ENCODE measurements around the gene PTPRG. TPM values are rescaled to one million over a fixed set of nuclear protein-coding genes. Genes with fewer than 3 reads are reported as not detected.

Gene PTPRG
- total and polyA plus RNA-seq, 2 of the 13 experiments (the other 11 are each of a cell fraction or from before 2014, with no cell fraction given), result 8.0 to 25.3 TPM

GRCh38 chr3:61758839-61759238, 197.5 kb downstream of the PTPRG start:
- DNase-seq (ENCODE audit: low spot score), result no peak
- H3K27me3 ChIP-seq (ENCODE audit: control insufficient read depth in 1 of 2, insufficient read depth in 2 of 2, low read length in 2 of 2), result no peaks in the 10 kb centered on the region
- TF ChIP-seq ZNF407 (CRISPR knock-in tag; IDR thresholded peaks at IDR 0.05; ENCODE audit: not compliant biosample characterization) (no peak), LCORL (IDR thresholded peaks at IDR 0.05) (no peak), LCORL (CRISPR knock-in tag; IDR thresholded peaks at IDR 0.05) (no peak), SAFB2 (CRISPR knock-in tag; IDR thresholded peaks at IDR 0.05; ENCODE audit: borderline replicate concordance, low read depth) (no peak), KLF16 (CRISPR knock-in tag; IDR thresholded peaks at IDR 0.05) (no peak), TSC22D2 (CRISPR knock-in tag; IDR thresholded peaks at IDR 0.05; ENCODE audit: borderline replicate concordance) (no peak), ZNF232 (CRISPR knock-in tag; IDR thresholded peaks at IDR 0.05; ENCODE audit: borderline replicate concordance) (no peak), MXD1 (CRISPR knock-in tag; IDR thresholded peaks at IDR 0.05) (no peak), ZFAT (CRISPR knock-in tag; conservative IDR thresholded peaks at IDR 0.05) (no peak), TBP (CRISPR knock-in tag; IDR thresholded peaks at IDR 0.05) (no peak), ZNF550 (CRISPR knock-in tag; IDR thresholded peaks at IDR 0.05; ENCODE audit: borderline replicate concordance) (no peak), GPN1 (CRISPR knock-in tag; IDR thresholded peaks at IDR 0.05; ENCODE audit: borderline replicate concordance) (no peak), NR2C2 (CRISPR knock-in tag; IDR thresholded peaks at IDR 0.05; ENCODE audit: borderline replicate concordance) (no peak), ZBTB25 (CRISPR knock-in tag; IDR thresholded peaks at IDR 0.05) (no peak)
- H3K79me2 ChIP-seq (ENCODE audit: insufficient read depth, low read length), result peaks cover 4% of the 10 kb centered on the region
- FAIRE-seq, result peak; percentile 54
- H3K4me1 ChIP-seq (ENCODE audit: insufficient read depth, low read length), result no peaks in the 10 kb centered on the region
- no TSS peak for BruUV-seq (replicated peaks)
- intact Hi-C loops (cut with micrococcal nuclease; ENCODE audit: unreplicated experiment), result no loop called here
- no peak for ATAC-seq
- CTCF ChIA-PET (ENCODE audit: low intra/inter-chr PET ratio, low total read pairs), result no interaction called here
- no peak overlapping the region for H3K27ac ChIP-seq (ENCODE audit: extremely low read length, insufficient read depth, low read length)
- no peak overlapping the region for H3K9ac ChIP-seq (ENCODE audit: insufficient read depth, low read depth, low read length)
- in situ Hi-C loops (cut with HindIII; ENCODE audit: extremely low pct_ligation_motif_present, low pct_unique_long_range_greater_than_20kb), result no loop called here
- H3K36me3 ChIP-seq (replicated peaks in 1 of 2; ENCODE audit: control insufficient read depth in 1 of 2, insufficient read depth in 2 of 2, low read length in 2 of 2), result peaks cover 0 to 3% of the 10 kb centered on the region in 2 experiments; a peak in 1 of 5 replicates
- no peak overlapping the region for H3K4me2 ChIP-seq (ENCODE audit: low read depth, low read length)
- no peak overlapping the region for H2AFZ ChIP-seq (ENCODE audit: low read length)
- WGBS (ENCODE audit: low lambda C conversion rate), result 95% methylated on average over 3 of the region's 3 CpGs
- no peaks in the 10 kb centered on the region; the same call in 1 of the 2 replicates for H4K20me1 ChIP-seq (ENCODE audit: insufficient read depth, low read length)
- H3K9me3 ChIP-seq (ENCODE audit: low read length), result no peaks in the 10 kb centered on the region
- H3K4me3 ChIP-seq (replicated peaks in 1 of 3; ENCODE audit: insufficient read depth in 1 of 3, low read depth in 2 of 3, low read length in 3 of 3), result no peak overlapping the region
- POLR2A ChIA-PET, result no interaction called here

All from HepG2 (cell line).